Astrocyte of the cerebellum (primary cell): ENCODE results near the gene OR10H4.

ENCODE experiments used
- DNase-seq: peaks from one replicate; pipeline ENCODE4 v3.0.0-alpha.2; 2011; ENCODE audit warnings: low read depth
- H3K4me3 ChIP-seq: 2 replicates; pipeline ENCODE4 v1.5.1; 2011; ENCODE audit warnings: mild to moderate bottlenecking, low read depth, low read length, moderate library complexity
- CTCF ChIP-seq: IDR thresholded peaks from 2 replicates; pipeline ENCODE4 v1.5.1; 2012; ENCODE audit warnings: low read length, low read depth, moderate library complexity, mild to moderate bottlenecking; ENCODE audit errors: missing control alignments
- in situ Hi-C: cut with HindIII; loops from 2 replicates; pipeline ENCODE4 v1.10.0; 2017; ENCODE audit warnings: low sequenced_read_pairs

Gene OR10H4

DNA sequence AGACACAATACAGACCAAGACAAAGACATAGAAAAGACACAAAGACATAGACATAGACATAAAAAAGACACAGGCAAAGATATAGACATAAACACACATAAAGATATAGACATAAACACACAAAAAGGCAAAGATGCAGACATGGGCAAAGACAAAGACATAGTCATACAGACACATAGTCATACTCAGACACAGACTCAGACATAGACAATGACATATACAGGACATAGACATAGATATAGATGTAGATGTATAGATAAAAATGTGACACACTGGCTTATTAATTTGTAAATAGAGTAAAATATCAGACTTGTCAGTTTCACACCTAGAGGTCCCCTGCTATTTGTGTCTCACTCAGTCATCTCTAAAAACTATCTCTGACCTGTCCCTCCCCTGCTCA is 42.8 kb downstream of the OR10H4 start:
- H3K4me3 ChIP-seq = no peak overlapping the region
- no peak for TF ChIP-seq CTCF

GRCh38 chr19:15992014-15992413 is 43.2 kb downstream of the OR10H4 start:
- no peak for TF ChIP-seq CTCF
- in situ Hi-C loops = no loop called here
- H3K4me3 ChIP-seq = no peak overlapping the region
- no peak for DNase-seq

More for the DNA sequence above, 42.8 kb downstream of the OR10H4 start:
- no peak for DNase-seq
- in situ Hi-C loops = no loop called here

GRCh38 chr19:15995536-15995935 is 46.7 kb downstream of the OR10H4 start:
- in situ Hi-C loops = no loop called here
- no peak for DNase-seq

GRCh38 chr19:15998166-15998565 is 49.4 kb downstream of the OR10H4 start:
- no peak overlapping the region for H3K4me3 ChIP-seq
- in situ Hi-C loops = no loop called here
- no peak for DNase-seq
- TF ChIP-seq CTCF = no peak

More at GRCh38 chr19:15995536-15995935, 46.7 kb downstream of the OR10H4 start:
- TF ChIP-seq CTCF = no peak
- no peak overlapping the region for H3K4me3 ChIP-seq
